ENCODE results near the gene CERT1. TPM values are rescaled to one million over a fixed set of nuclear protein-coding genes. Genes with fewer than 3 reads are reported as not detected.

Gene CERT1
- total RNA-seq, 1 donor from 2014 or later, result 77.0 TPM

GRCh38 chr5:75395277-75395676 lies 116.2 kb downstream of the CERT1 start:
- no peak for DNase-seq (ENCODE audit: low read depth)

DNA sequence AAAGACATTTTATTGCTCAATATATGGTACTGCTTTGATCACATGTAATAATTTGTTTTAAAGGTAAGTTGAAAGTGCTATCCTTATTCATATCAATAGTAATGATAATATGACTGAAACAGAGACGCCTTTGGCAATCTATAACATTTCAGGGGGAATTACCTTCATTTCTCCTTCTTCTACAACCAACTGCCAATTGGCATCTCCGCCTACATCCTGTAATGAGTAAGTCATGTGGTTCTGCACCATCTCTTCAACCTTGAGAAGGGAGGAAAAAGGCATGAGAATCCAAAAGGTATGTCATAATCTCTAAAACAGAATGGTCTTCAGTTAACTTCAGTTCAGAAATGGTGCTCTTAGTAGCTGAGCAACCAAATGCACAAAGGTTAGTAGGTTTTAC lies 122.0 kb downstream of the CERT1 start:
- no peak for DNase-seq (ENCODE audit: low read depth)

- no peak for DNase-seq (ENCODE audit: low read depth)
Observed at GRCh38 chr5:75387806-75388205, 123.6 kb downstream of the CERT1 start.

GRCh38 chr5:75384218-75384617 lies 127.2 kb downstream of the CERT1 start:
- DNase-seq (ENCODE audit: low read depth), result no peak

DNA sequence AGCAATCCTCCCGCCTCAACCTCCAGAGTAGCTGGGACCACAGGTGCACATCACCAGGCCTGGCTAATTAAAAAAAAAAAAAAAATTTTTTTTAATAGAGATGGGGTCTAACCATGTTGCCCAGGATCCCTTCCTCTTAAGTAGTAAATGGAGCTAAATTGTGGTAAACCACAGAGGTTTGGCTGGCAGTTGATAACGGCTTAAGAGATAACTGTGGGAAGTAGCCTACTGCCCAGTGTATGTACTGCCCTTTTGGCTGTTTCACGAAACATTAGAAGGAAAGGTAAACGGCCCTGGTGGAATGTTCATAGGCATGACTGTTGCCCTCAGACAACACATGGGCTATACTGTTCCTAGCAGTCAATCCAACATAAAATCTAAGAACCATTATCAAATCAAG lies 130.0 kb downstream of the CERT1 start:
- DNase-seq (ENCODE audit: low read depth), result no peak

GRCh38 chr5:75380099-75380498 lies 131.3 kb downstream of the CERT1 start:
- no peak for DNase-seq (ENCODE audit: low read depth)

GRCh38 chr5:75375414-75375813 lies 136.0 kb downstream of the CERT1 start:
- no peak for DNase-seq (ENCODE audit: low read depth)

- DNase-seq (ENCODE audit: low read depth), result no peak
Observed at GRCh38 chr5:75374394-75374814, 137.0 kb downstream of the CERT1 start.

- DNase-seq (ENCODE audit: low read depth), result no peak
Observed at GRCh38 chr5:75373862-75374261, 137.6 kb downstream of the CERT1 start.

DNA sequence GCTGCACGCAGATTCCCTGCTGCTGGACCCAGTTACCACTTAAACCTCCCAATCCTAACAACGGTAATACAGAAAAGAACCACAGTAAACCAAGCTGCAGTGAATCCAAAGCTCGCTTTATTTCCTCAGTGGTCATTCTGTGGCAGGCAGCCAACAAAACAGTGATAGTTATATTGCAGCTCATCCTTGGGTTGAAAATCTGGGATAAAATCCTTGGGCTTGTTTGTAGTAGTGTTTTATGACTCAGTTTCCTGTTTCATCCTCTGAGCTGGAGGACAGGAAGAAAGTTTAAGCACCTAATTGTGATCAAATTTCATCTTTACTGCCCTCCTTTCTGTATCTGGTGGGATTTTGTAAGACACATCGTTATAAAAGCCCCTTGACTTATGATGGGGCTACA lies 143.0 kb downstream of the CERT1 start:
- no peak for DNase-seq (ENCODE audit: low read depth)

DNA sequence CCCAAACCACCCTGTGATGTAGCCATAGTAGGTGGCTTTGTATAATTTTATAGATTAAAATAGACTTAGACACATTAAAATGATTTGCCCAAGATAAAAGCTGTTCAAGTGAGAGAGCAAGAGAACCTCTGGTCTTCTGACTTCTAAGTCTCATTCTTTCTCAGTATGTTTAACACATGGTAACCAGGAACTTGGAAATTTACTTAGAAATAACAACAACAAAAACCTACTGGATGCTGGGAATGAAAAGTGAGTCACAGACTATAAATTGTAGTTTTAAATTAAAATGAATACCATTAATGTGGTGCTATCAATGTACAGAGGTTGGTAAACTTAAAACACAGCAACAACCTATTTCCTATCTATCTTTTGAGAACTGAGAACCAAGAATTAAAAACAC lies 144.0 kb downstream of the CERT1 start:
- peak; percentile 78 for DNase-seq (ENCODE audit: low read depth)

GRCh38 chr5:75366787-75367186 lies 144.6 kb downstream of the CERT1 start:
- no peak for DNase-seq (ENCODE audit: low read depth)

DNA sequence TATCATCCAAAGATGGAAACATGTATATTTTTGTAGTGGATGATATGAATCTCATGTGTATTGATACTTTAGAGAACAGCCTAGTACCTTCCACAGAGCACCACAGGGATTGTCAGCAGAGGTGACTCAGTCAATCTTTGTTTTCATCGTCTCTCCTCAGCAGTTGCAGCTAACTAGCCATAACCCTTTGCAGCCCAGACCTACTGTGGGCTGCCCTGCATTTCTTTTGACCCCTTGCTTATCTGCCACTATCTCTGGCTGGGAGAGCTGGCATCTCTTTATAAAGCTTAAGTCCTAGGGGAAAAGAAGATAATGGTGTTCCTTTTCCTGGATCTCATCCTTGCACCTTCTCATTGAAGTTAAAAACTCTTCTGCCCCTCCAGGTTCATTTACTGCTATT lies 145.7 kb downstream of the CERT1 start:
- no peak for DNase-seq (ENCODE audit: low read depth)

DNA sequence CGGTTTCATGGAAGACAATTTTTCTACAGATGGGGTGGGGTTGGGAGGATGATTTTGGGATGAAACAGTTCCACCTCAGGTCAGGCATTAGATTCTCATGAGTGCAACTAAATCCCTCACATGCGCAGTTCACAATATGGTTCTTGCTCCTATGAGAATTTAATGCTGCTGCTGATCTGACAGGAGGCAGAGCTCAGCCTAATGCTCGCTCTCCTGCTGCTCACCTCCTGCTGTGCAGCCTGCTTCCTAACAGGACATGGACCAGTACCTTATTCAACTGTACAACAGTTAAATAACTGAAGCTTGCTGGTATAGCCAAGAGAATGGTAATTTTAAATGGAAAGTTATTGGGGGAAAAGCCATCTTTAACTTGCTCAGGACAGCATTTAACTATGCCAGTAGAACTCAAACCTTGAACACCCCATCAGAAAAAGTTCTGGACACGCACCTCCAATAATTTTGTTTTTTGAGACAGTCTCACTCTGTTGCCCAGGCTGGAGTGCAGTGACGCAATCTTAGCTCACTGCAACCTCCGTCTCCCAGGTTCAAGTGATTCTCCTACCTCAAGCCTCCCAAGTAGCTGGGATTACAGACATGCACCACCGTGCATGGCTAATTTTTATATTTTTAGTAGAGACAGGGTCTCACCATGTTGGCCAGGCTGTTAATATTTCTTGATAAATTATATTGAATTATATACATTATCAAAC lies 146.7 kb downstream of the CERT1 start:
- DNase-seq (ENCODE audit: low read depth), result no peak

- DNase-seq (ENCODE audit: low read depth), result peak; percentile 47
Observed at GRCh38 chr5:75363726-75364495, 147.5 kb downstream of the CERT1 start.

- DNase-seq (ENCODE audit: low read depth), result peak; percentile 56
Observed at GRCh38 chr5:75363111-75363510, 148.3 kb downstream of the CERT1 start.

DNA sequence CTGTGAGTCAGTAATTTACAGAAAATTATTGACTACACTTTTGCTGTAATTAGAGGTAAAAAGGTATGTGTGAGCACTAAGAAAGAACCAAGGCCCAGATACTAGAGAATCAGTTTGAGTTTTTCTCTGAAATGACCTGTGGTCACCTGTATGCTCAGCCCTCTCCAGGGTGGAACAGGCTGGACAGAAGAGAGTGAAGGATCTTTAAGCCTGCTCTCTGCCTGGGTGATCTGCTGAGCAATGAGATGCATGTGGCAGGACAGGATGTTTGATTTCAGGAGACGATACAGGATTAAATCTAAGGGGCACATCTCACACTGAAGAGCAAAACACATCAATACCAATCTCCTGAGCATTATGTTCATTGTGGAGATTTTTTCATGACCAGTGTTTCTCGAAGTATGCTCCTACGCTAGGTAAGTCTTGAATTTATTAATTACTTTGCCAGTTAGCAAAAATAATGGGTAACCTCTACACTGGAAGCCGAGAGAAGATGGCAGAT lies 148.9 kb downstream of the CERT1 start:
- no peak for DNase-seq (ENCODE audit: low read depth)

- no peak for DNase-seq (ENCODE audit: low read depth)
Observed at GRCh38 chr5:75361310-75361709, 150.1 kb downstream of the CERT1 start.

- no peak for DNase-seq (ENCODE audit: low read depth)
Observed at GRCh38 chr5:75358117-75358516, 153.3 kb downstream of the CERT1 start.

GRCh38 chr5:75356719-75357118 lies 154.7 kb downstream of the CERT1 start:
- DNase-seq (ENCODE audit: low read depth), result no peak

DNA sequence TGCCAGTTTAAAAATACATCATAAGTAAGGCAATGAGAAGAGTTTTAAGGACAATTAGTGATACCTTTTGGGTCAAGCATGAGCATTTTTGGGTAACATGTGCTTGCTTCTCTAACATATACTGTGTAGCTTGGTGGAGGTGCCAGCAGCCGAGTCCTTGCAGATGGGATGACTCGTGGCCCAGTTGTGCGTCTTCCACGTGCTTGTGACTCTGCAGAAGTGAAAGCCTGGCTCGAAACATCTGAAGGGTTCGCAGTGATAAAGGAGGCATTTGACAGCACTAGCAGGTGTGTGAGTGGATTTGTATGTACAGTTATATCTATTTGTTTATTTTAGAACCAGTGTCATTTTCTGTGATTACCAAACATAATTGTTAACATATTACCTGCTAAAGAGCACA lies 156.2 kb downstream of the CERT1 start:
- DNase-seq (ENCODE audit: low read depth), result no peak

DNA sequence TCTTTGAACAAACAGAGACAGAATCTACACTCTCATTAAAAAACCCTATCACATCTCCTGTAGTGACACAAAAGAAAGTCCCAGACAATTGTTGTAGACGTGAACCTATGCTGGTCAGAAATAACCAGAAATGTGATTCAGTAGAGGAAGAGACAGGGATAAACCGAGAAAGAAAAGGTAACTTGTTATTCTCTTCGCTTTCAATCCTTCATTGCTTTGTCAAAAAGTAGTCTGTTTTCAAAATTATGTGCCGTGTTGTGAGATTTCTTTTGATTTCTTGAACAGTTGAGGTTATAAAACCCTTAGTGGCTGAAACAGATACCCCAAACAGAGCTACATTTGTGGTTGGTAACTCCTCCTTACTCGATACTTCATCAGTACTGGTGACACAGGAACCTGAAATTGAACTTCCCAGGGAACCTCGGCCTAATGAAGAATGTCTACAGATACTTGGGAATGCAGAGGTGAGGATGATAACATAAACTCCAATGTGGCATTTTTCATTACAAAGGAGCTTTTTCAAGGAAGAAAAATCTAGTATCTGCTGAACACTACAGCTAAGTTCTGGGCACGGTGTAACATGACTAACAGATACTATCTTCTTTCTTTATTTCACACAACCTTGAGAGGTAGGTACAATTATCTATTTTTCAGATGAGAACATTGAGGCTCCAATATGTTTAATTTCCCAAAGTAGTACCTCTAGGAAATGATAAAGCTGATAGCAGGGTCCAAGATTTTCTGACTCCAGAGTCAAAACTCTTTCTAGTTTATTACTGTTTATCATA lies 160.1 kb downstream of the CERT1 start:
- no peak for DNase-seq (ENCODE audit: low read depth)

Data from renal cortical epithelial cell (primary cell).